Amniotic epithelial cell (primary cell): ENCODE measurements around the gene POLN.
"Not testable (repeated sequence)": the region's sequence is repeated elsewhere in the genome, so short reads cannot be mapped to it uniquely, and the experiment has no call there.

ENCODE experiments used
- DNase-seq: peaks from one replicate; pipeline ENCODE4 v3.0.0-alpha.2; 2010; ENCODE audit warnings: low read depth

Gene POLN

GRCh38 chr4:2163311-2163821 is 78.6 kb downstream of the POLN start:
- DNase-seq: peak; percentile 84

GRCh38 chr4:2161092-2161703 is 80.7 kb downstream of the POLN start:
- not testable (repeated sequence) for DNase-seq

- peak; percentile 21 for DNase-seq
Observed at GRCh38 chr4:2159931-2160330, 82.0 kb downstream of the POLN start.

GRCh38 chr4:2155246-2155645 is 86.7 kb downstream of the POLN start:
- no peak for DNase-seq

- DNase-seq: no peak
Observed at GRCh38 chr4:2154215-2154740, 87.6 kb downstream of the POLN start.

GRCh38 chr4:2151544-2151943 is 90.4 kb downstream of the POLN start:
- no peak for DNase-seq

- DNase-seq: no peak
Observed at GRCh38 chr4:2150076-2150475, 91.8 kb downstream of the POLN start.

- peak; percentile 73 for DNase-seq
Observed at GRCh38 chr4:2142630-2143427, 99.1 kb downstream of the POLN start.

- no peak for DNase-seq
Observed at GRCh38 chr4:2141762-2142451, 100.0 kb downstream of the POLN start.

GRCh38 chr4:2141022-2141761 is 100.7 kb downstream of the POLN start:
- DNase-seq: no peak

- no peak for DNase-seq
Observed at GRCh38 chr4:2138846-2139500, 102.9 kb downstream of the POLN start.

GRCh38 chr4:2136726-2137125 is 105.2 kb downstream of the POLN start:
- DNase-seq: no peak

GRCh38 chr4:2135083-2135482 is 106.8 kb downstream of the POLN start:
- peak; percentile 43 for DNase-seq

- peak; percentile 19 for DNase-seq
Observed at GRCh38 chr4:2132438-2132837, 109.5 kb downstream of the POLN start.

- peak; percentile 80 for DNase-seq
Observed at GRCh38 chr4:2127609-2128332, 114.2 kb downstream of the POLN start.

GRCh38 chr4:2126309-2127043 is 115.4 kb downstream of the POLN start:
- no peak for DNase-seq

- DNase-seq: no peak
Observed at GRCh38 chr4:2125831-2126230, 116.1 kb downstream of the POLN start.

GRCh38 chr4:2125023-2125422 is 116.9 kb downstream of the POLN start:
- no peak for DNase-seq

GRCh38 chr4:2116687-2117400 is 125.1 kb downstream of the POLN start:
- DNase-seq: no peak
